BJ (cell line): ENCODE results near the gene LVRN. TPM values are rescaled to one million over a fixed set of nuclear protein-coding genes. Genes with fewer than 3 reads are reported as not detected.

Source experiments
- CTCF ChIA-PET: fragments of 350-600 bp; formaldehyde crosslinking; extraction: SDS; loops from one replicate; lab custom pipeline; 2021; ENCODE audit warnings: antibody characterized with exemption, inconsistent platforms; lab: Yijun Ruan, JAX
- POLR2A ChIA-PET: fragments of 300-600 bp; sonication (Branson Sonifier 250); formaldehyde crosslinking; extraction: SDS; loops from one replicate; lab custom pipeline; 2021; ENCODE audit warnings: antibody characterized with exemption; lab: Charles Lee
- DNase-seq: peaks from one replicate; pipeline ENCODE4 v3.0.0-alpha.2; 2011; ENCODE audit warnings: low read depth
- H3K27me3 ChIP-seq: 2 replicates; pipeline ENCODE4 v1.6.0; 2011; ENCODE audit warnings: low read length; ENCODE audit not compliant: control insufficient read depth, insufficient read depth
- H3K36me3 ChIP-seq: 2 replicates; pipeline ENCODE4 v1.5.1; 2011; ENCODE audit warnings: low read length; ENCODE audit not compliant: control insufficient read depth, insufficient read depth
- H3K4me3 ChIP-seq: 2 replicates; pipeline ENCODE4 v1.5.1; 2011; ENCODE audit warnings: low read depth, mild to moderate bottlenecking, control low read depth, low read length
- polyA plus RNA-seq: library from polyadenylated mRNA; depleted of rRNA; stranded (reverse); fragments of >200 nt; gene quantifications from 2 replicates; pipeline ENCODE4 v1.2.3, GENCODE V29; 2011
- TF ChIP-seq, protein P1 (sequence below): IDR thresholded peaks from 2 replicates; pipeline ENCODE4 v1.5.1; 2011; ENCODE audit warnings: low read depth, mild to moderate bottlenecking, control low read depth, inconsistent platforms, low read length, moderate library complexity; ENCODE audit not compliant: insufficient read depth

The LVRN gene
- polyA plus RNA-seq, 1 experiment = 0.05 TPM

GRCh38 chr5:116035123-116035522 lies 72.8 kb downstream of the LVRN start:
- no peak for DNase-seq
- CTCF ChIA-PET = interaction anchor here (0.8 to 1.0 kb wide), 2 partner anchors 9 to 11 kb away, joined by 3 read pairs; no protein-coding TSS in a partner anchor
- Histone ChIP-seq H3K4me3 (no peak overlapping the region), H3K27me3 (peaks cover 4% of the 10 kb centered on the region; the same call in 1 of the 2 replicates), H3K36me3 (no peaks in the 10 kb centered on the region)
- POLR2A ChIA-PET = no interaction called here
- TF ChIP-seq, protein P1, sequence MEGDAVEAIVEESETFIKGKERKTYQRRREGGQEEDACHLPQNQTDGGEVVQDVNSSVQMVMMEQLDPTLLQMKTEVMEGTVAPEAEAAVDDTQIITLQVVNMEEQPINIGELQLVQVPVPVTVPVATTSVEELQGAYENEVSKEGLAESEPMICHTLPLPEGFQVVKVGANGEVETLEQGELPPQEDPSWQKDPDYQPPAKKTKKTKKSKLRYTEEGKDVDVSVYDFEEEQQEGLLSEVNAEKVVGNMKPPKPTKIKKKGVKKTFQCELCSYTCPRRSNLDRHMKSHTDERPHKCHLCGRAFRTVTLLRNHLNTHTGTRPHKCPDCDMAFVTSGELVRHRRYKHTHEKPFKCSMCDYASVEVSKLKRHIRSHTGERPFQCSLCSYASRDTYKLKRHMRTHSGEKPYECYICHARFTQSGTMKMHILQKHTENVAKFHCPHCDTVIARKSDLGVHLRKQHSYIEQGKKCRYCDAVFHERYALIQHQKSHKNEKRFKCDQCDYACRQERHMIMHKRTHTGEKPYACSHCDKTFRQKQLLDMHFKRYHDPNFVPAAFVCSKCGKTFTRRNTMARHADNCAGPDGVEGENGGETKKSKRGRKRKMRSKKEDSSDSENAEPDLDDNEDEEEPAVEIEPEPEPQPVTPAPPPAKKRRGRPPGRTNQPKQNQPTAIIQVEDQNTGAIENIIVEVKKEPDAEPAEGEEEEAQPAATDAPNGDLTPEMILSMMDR = no peak

DNA sequence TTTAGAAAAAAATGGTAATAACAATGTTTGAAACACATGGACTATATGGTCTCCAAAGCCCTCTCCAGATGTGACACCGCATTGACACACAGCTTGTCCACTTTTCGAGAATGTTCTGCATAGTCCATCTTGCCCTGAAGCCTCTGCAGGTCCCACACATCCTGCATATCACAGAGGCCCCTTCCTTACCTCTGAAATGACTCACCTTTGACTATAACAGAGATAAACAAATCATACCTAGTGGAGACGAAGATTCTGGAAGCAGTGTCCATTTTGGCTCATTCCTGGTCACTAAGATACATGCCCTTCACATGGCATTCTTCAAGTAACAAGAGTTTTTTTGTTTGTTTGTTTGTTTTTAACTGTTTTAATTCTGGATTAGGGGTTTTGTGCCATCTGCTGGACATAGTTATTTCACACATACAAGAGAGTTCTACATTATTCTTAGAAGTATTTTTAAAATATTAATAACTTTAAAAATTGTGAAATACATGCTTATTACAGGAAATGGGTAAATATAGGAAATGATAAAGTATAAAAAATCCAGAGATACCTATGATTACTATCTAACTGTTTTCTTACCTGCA lies 75.1 kb downstream of the LVRN start:
- CTCF ChIA-PET = interaction anchor here (1.0 kb wide), 1 partner anchor 31 kb away, joined by 3 read pairs; no protein-coding TSS in a partner anchor
- POLR2A ChIA-PET = no interaction called here
- Histone ChIP-seq H3K27me3 (peaks cover 4% of the 10 kb centered on the region; the same call in 1 of the 2 replicates), H3K4me3 (no peak overlapping the region), H3K36me3 (no peaks in the 10 kb centered on the region)
- no peak for DNase-seq
- TF ChIP-seq, protein P1 = no peak; the same call in 1 of the 2 replicates

GRCh38 chr5:116038817-116039216 lies 76.5 kb downstream of the LVRN start:
- POLR2A ChIA-PET = no interaction called here
- no peaks in the 10 kb centered on the region for H3K36me3 ChIP-seq
- DNase-seq = no peak

DNA sequence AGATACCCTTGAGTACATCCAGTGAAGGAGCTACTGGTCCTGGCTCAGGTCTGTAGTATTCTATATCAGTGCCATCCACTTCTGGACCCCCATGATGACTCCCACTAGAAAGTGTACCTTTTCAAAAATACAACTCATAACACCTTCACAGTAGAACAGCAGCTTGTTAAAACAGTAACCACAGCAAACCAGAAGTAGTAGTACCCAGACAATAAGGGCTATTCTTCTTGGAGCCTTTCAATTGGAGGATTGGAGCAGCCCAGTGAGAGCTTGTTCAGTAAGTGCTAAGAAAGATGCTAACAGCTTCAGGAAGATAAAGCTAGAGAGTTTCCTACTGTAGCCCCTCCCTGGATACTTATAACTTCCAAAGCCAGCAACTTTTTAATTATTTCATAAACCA lies 80.1 kb downstream of the LVRN start:
- no peak for DNase-seq
- peaks cover 4% of the 10 kb centered on the region; the same call in 1 of the 2 replicates for H3K27me3 ChIP-seq
- no peaks in the 10 kb centered on the region for H3K36me3 ChIP-seq
- H3K4me3 ChIP-seq = no peak overlapping the region
- ChIA-PET CTCF (no interaction called here), POLR2A (interaction anchor here (0.7 kb wide), 1 partner anchor 10 kb away, joined by 17 read pairs; the partner anchor contains the start of gene ARL14EPL)
- TF ChIP-seq, protein P1 = no peak

More at GRCh38 chr5:116038817-116039216, 76.5 kb downstream of the LVRN start:
- TF ChIP-seq, protein P1 = no peak
- CTCF ChIA-PET = no interaction called here
- no peak overlapping the region for H3K4me3 ChIP-seq
- H3K27me3 ChIP-seq = peaks cover 4% of the 10 kb centered on the region; the same call in 1 of the 2 replicates

GRCh38 chr5:116044073-116044472 lies 81.8 kb downstream of the LVRN start:
- ChIA-PET CTCF (interaction anchor here (1.2 kb wide), 2 partner anchors 9 to 24 kb away, joined by 3 read pairs; no protein-coding TSS in a partner anchor), POLR2A (no interaction called here)
- TF ChIP-seq, protein P1 = no peak
- DNase-seq = no peak
- Histone ChIP-seq H3K27me3 (peaks cover 2% of the 10 kb centered on the region; the same call in 1 of the 2 replicates), H3K4me3 (no peak overlapping the region), H3K36me3 (no peaks in the 10 kb centered on the region)
